GM21390 (cell line): ENCODE results near the gene TRAK1.

Experiments used
- ATAC-seq: cut with Tn5 transposase; IDR thresholded peaks from one replicate; pipeline ENCODE4 v1.9.1; 2021; ENCODE audit not compliant: unreplicated experiment

The TRAK1 gene

DNA sequence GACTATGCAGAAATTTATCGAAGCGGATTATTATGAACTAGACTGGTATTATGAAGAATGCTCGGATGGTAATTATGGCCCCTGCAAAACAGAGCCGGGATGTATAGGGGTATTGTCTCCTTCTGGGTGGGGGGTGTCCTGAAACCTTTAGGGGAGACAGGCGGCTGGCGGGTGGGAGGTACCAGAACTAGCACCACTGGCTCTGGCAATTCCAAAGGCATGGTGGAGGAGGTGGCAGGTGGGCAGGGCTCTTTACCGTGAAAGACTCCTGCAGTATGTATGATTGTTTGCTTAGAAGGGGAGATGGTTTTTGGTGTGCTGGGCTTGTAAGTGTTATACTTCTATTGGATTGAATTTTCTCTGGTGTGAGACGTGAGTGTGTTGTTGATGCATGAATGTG, 58.4 kb downstream of the TRAK1 start:
- ATAC-seq: no peak

DNA sequence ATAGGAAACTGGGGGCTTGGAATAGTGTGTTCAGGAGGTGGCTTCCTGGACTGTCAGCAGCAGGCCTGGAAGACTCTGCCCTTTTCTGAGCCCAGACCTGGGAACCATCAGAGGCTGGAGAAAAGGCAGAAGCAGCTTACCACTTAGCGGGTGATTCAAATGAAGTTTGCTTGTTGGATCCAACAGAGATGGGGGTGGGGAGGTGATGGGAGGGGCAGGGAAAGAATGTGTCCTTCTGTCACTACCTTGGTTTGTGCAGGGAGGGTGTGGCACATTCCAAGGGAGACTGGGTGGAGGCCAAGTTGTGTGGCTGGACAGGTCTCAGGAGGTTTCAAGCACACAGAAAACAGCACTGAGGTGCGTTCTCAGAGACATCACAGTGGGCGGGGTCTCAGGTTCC, 58.8 kb downstream of the TRAK1 start:
- ATAC-seq: no peak

DNA sequence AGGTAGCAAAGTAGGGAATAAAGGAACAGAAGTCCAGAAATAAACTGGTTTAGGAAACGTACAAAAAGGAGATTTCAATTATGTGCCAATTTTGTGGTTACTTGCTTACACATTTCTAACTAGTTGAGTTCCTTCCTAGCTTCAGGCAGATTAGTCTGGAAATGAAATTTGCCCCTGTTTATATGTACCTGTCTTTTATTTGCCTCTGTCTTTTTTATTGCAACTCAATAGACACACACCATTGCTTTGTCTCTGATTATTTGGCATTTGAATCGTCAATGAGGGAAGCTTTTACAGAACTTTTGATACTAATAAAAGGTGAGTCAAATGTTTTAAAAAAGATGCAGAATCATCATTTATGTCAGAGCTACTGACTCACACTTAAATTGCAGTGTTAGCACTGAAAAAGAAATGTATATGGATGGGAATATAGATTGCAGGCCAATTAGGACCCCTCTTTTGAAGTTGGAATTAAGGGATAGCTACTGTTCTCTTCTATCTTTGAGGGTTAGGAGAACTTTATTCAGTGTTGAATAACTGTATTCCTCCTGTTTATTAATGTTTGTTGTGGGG, 60.5 kb downstream of the TRAK1 start:
- no peak for ATAC-seq

DNA sequence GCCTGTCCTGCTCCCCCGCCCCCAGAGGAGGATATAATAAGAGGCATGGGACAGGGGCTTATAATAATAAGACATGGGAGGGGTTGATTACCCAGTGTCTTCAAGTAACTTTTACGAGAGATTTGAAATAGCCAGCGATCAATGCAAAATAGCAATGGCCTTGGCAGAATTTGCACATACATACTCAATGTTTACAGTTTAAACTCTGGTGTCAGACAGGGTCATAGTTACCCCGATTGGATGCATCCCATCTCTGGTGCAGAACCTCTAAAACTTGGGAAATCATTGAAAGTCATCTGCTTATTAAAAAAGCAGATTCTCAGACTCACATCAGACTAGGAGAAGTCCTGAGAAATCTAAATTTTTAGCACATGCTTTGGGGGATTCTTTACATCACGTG, 61.0 kb downstream of the TRAK1 start:
- no peak for ATAC-seq

DNA sequence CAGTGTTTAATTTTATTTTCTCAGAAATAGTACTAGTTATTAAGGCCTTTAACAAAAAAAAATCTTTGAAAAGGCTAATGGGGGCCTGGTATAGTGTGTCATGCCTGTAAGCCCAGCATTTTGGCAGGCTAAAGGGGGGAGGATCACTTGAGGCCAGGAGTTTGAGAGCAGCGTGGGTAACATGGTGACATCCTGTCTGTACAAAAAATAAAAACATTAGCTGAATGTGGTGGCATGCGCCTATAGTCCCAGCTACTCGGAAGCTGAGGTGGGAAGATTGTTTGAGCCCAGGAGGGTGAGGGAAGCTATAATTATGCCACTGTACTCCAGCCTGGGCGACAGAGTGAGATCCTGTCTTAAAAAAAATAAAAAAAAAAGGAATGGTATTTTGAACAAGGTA, 61.9 kb downstream of the TRAK1 start:
- ATAC-seq: no peak

DNA sequence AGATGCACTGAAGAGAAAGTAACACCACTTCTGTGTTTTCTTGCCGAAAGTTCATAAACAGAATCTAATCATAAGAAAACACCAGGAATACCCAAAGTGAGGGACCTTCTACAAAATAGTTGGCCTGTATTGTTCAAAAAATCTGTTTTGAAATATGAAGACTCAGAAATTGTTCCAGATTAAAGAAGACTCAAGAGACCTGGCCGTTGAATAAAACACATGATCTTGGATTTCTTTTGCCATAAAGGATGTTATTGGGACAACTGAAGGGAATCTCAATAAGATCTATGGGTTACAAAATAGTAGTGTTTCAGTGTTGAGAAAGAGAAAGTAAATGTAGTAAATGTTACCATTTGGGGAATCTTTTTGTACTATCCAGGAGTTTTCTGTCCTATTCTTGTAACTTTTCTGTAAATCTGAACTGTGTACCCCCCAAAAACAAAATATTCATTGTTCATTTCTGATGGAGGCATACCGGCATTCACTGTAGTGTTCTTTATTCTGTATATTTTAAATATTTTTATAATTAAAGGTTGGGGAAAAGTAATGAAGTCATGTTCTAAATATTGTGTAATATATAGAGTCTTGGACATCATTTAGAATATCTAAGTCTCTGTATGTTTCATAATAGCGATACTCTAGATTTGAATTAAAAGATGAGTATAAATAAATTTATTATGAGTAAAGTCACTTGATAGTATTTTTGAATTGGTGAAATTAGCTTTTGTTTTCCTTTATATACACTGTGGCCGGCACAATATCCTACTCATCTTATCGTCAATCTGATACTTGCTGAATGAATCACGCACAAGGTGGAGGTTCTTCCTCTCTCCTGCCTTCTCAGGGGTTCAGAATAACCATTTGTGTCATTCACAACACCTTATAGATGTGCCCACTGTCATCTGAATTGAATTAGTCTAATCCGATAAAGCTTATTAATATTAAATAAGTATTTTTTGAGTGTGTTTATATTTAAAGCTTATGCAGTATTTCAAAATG, 66.7 kb downstream of the TRAK1 start:
- ATAC-seq: no peak

DNA sequence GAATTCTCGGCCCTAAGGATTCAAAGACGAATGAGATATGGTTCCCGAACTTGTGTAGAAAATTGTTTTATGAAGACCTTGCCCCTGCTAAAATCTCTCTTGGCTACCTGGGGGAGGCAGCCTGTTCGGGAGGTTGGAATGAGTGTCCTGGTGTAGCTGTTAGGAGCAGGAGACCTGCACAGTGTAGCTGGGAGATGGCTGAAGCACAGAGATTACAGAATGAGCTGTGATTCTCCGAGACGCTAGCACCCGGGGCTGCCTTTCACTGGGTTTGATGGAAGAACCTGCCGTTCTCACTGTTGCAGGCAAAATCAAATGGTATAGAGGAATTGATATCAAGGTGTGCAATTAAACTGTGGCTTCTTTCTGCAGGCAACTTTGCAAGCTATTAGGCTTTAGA, 68.0 kb downstream of the TRAK1 start:
- ATAC-seq: no peak

DNA sequence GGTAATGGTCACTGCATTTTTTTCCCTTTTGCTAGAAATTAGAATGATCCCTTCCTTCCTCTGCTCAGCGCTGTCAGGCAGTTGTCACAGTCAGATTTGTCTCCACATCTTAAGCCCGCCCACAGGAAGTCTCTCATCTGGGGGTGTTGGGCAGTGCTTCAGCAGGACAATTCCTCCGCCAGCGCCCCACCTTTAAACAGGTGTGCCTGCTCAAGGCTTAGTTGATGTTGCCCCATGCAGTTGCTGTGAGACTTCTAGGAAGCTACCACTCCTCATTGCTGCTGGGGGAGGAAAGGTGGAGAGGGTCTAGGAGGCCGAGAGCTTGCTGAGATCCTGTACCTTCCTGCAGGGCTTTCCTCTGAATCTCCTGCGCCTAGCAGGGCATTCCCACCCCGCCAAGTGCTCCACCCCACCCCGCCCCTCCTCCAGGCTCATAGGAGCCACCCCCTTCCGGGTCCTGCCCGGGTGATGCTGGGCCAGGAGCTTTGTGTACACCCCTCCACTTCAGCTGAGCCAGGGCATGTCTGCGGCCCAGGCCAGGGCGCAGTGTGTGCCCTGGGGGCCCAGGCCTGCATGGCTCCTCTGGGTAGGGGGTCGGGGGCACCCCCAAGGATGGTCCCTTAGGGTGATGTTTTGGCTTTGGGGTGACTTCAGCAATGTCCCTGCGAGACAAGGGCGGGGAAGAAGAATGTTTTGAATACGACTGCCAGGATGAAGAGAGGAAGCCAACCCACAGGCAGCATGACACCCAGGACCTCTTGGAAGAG, 68.7 kb downstream of the TRAK1 start:
- ATAC-seq: peak; percentile 82

DNA sequence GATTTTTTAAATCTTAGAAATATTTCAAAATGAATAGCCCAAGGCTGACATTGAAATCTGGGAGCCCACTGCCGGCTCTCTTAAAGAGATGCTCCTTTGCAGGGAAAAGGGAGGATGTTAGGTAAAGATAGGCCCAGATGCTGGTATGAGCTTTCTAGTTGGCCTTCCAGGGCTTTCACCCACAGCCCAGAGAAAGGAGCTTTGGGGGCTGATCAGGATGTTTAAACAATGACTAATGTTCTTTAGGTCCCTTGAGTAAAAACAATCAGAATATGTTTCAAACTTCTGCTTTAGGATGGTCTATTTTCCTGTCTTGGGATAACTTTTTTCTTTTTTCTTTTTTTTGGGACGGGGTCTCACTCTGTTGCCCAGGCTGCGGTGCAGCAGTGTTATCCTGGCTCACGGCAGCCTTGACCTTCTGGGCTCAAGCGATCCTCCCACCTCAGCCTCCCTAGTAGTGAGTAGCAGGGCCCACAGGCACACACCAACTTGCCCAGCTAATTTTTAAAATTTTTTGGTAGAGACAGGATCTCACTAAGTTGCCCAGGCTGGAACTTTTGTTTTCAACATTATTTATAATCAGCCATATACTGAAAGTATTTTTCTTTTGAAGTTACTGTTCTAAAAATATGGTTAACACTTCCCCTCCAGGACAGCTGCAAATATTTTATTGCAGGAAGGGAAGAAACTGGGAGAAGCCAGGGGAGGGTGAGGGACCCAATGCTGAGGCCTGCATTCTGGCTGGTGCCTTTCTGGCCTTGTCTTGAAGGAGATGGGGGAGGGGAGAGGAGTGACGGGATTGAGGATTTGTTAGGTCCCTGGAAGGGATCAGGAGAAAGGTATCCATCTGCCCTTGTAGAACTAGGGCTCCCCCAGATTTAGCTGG, 70.1 kb downstream of the TRAK1 start:
- ATAC-seq: no peak

DNA sequence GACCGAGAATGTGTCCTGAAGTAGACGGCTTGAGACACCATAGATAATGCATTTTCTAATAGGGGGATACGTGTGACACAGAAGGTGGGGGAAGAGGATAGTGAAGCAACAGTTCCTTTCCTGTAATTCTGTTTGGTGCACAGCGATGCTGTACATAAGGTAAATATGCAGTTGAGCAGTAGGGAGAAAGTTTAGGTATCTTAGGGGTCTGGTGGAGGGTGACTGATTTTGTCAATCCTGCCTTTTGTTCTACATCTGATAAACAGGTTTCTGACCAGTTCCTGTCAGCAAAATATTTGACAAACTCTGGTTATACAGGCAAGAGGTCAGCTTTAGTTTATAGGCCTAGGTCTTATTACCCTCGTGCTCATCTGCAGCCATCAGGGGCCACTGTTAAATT, 71.3 kb downstream of the TRAK1 start:
- ATAC-seq: no peak

DNA sequence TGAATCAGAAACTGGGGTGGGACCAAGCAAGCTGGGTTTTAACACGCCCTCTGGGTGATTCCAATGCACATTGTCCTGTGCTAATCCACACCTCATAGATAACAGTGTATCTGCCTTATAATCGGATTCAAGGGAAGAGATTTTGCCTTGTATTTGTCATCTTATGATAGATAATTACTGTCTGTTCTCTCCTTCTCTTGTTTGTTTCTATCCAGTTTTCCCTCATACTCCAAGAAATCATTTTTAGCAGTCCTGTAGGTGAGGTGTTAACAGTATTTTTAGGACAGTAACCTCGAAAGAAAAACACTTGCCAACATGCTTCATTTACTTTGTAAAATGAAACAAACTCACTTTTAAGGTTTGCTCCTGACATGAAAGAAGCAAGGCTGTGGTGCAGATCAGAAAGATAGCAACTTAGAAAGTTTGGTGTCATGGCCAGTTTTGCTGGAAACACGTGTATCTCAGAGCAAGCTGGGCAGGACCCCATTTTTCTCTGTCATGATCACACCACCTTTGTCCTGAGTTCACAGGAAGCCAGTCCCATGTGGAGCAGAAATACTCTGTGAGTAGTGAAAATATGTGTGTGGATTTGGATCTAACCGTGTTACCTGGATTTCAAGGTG, 72.6 kb downstream of the TRAK1 start:
- ATAC-seq: no peak

DNA sequence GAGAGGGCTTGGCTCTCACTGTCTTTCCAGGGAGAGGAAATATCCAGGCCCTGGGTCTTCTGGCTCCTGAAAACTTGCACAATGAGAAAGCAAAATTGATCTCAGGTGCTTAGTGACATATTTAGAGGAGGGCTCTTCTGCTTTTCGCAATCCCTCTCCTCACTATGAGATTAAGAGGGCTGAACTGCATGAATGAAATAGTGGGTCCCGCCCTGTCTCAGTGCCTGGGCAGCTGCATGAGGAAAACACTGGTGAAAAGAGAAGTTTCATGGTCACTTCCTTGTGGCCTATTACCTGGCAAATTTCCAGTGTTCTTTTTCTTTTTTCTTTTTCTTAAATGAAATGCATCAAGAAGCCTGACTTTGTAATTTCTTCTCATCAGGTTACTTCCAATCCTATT, 73.5 kb downstream of the TRAK1 start:
- ATAC-seq: no peak

DNA sequence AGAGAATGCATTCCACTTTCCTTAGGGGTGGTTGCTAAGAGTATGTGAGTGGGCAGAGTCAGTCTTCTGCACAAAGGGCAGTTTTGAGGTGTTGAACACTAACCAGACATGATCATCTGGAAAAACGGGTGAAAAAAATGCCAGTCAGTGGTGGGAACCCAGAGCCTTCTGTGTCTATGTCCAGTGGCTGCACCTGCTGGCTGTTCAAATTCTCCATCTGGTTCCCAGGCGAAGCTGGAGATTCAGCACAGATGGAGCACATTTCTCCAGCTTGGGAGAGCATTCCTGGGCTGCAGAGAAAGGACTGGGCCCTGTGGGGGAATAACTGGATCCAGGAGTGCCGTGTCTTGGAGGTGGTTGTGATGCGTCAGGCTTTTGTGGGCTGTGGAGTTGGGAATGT, 74.1 kb downstream of the TRAK1 start:
- no peak for ATAC-seq

DNA sequence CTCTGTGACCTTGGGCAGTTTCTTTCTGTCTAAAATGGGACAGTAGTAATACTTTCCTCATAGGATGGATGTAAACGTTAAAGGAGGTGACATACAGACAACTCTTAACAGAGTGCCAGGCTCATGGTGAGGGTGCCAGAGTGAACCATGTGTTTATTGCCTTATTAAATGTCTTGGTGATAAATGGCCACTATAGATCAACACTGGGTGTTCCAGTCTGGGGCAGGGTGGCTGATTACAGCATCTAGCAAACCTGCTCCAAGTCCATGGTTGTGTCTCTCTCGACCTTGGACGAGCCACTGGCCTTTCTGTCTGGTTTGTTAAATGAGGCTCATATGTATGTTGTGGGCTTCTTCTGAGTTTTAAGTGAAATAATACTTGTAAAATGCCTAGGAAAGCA, 75.1 kb downstream of the TRAK1 start:
- ATAC-seq: no peak

DNA sequence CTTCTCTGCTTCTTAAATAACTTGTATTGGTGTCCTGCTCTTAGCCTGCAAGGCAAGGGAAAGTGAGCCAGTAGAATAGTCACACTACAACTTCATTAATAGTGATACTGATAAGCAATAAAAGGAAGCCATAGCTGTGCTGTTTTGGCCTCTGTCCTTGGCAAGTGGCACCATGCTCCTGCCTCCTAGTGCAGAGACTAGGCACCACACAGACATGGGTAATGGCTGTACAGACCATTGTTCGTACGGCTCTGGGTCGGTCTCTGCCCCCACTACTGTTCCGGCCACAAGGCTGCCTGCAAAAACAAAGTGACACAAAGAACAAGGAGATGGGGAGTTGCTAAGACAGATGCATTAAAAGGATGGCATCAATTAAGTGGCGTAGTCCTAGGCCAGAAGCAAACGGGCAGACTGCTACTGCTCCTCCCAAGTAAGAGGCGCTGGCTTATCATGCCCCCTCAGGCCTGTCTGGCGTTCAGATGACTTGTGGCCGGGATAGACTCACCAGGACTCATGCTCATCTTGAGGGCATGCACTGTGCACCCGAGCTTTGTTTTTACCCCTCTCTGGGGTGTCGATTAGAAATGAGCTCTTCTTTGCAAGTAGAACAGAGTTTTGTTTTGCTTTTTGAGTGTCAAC, 75.6 kb downstream of the TRAK1 start:
- ATAC-seq: no peak

DNA sequence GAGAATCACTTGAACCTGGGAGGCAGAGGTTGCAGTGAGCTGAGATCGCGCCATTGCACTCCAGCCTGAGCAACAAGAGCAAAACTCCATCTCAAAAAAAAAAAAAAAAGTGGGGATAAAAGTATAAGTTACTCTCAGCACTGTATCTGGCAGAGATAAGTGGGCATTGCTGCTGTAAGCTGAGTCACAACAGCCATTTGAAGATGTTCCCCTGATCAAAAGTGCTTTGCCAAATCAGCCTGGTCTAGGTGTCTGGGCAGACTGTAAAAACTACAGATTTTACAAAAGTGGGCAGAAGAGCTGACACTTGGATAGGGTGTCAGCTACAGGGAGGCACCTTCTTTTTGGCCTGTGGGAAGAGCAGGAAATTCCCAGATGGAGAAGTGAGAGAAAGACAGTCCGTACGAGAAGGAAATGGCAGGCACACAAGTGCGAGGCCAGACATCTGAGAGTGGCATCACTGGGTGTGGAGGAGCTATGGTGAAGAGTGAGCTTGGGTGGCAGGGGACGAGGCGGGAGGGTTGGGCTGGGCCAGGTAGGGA, 78.5 kb downstream of the TRAK1 start:
- ATAC-seq: no peak

DNA sequence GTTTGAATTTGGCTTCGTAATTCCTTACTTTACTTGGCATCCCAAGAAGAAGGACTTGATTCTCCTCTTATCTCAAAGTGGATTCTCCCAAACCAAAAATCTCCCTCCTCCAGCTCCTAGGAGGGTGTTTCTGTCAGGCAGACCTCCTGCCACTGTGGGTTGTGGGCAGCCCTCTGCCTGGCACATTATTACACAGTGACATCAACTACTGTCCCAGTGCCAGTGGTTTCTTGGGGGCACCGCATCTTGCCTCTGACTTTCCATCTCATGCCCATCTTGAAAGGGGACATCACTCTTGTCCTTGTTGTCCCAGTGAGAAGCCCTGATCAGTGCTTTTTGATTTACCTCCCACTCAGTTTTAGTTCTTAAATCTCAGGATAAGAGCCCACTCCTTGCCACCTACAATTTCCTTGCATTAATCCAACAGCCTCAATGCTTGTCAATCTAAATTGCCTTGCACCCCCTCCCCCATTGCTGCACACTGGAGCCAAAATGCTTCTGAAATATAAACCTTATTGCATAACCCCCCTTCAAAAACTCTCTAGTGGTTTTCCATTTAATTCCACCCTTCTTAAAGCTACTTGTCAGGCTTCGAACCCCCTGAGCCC, 81.0 kb downstream of the TRAK1 start:
- ATAC-seq: no peak

DNA sequence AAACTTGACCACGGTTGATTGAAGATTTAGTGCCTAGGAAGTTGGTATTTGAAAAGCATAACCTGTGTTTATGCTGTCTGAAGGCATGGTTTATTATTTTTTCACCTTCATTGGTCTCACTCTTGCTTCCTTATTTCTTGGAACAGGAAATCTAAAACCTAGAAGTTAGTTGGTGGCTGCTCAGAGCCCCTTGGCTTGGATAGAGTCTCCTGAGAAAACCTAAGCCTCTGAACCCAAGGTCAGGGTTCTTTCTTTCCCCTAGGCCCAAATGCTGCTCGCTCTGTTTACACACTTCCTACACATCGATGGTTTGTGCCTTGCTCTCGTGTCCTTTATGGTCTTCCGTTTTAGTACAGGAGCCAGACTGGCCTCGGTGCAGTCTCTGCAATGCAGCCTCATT, 82.2 kb downstream of the TRAK1 start:
- ATAC-seq: no peak

DNA sequence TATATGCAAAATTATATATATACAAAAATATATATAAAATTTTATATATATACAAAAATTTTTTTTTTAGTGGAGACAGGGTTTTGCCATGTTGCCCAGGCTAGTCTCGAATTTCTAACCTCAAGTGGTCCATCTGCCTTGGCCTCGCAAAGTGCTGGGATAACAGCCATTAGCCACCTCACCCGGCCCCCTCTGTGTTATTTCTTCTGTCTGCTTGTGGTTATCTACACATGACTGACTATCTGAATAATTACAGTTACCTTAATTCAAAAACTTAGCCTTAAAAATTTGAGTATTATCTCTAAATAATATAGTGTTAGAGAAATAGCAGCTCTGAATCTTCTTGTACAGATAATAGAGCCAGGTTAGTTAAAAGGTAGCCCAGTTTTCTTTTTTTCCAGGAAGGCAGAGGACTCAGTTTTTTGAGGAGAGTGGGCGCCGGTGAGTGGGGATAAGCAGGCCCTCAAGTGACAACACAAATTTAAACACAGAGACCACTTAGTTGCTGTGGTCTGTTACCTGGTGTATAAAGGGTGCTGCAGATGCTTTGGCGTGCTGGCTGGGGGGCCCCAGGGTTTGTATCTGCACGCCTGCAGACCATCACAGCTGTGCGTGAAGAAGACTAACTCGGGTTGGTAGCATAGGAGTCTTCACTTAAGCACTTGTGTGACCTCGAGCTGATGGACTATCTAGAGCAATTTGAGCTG, 83.7 kb downstream of the TRAK1 start:
- ATAC-seq: no peak
